ENCODE measurements around the gene IPMK. TPM values are rescaled to one million over a fixed set of nuclear protein-coding genes. Genes with fewer than 3 reads are reported as not detected.
A peak's percentile ranks its signal among the peaks of the same experiment; 100 is the strongest.

The IPMK gene
- total RNA-seq (4.1 and 6.3 TPM in 2 replicates), polyA plus RNA-seq (2.5 and 3.6 TPM in 2 replicates), polyA minus RNA-seq (ENCODE audit: low replicate concordance) (0.24 TPM in 1 of 2 replicates, not detected in the other)
- 2.0 and 2.7 TPM in 2 replicates for polyA plus RNA-seq (2012)

DNA sequence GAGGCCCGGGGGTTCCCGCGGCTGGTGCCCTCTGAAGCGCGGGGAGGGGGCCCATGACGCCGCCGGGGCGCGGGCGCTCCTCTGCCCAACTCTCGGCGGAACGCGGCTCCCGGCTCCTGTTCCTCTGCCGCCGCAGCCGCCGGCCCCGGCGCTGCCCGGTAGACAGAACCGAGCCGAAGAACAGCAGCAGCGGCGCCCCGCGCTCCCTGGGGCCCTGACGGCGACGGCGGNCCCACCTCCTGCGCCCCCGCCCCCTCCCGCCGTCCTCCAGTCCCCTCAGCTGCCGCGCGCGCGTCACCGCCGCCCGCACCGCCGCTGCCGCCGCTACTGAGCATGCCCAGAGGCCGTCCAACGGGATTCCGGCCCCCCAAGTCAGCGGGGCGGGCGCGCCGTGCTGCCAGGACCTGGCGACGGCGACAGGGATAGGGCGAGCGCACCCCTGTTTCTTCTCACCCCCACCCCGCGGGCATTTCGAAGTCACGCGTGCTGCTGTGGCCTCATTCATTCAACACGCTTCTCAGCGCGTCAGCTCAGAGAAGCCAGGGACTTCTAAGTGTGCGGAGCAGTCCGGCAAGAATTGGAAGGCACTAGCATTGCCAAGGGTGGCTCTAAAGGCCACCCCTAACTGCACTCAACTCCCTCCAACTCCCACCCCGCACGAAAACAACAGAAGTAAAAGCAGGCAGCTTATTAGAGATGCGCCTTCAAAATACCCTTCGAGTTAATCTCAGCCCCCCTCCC, at the start of gene IPMK:
TSS of gene IPMK (minus strand) at position 182 of the 741 bp plus-strand sequence. CDS start 283 bp downstream, outside the sequence.
- TF ChIP-seq, protein P1, sequence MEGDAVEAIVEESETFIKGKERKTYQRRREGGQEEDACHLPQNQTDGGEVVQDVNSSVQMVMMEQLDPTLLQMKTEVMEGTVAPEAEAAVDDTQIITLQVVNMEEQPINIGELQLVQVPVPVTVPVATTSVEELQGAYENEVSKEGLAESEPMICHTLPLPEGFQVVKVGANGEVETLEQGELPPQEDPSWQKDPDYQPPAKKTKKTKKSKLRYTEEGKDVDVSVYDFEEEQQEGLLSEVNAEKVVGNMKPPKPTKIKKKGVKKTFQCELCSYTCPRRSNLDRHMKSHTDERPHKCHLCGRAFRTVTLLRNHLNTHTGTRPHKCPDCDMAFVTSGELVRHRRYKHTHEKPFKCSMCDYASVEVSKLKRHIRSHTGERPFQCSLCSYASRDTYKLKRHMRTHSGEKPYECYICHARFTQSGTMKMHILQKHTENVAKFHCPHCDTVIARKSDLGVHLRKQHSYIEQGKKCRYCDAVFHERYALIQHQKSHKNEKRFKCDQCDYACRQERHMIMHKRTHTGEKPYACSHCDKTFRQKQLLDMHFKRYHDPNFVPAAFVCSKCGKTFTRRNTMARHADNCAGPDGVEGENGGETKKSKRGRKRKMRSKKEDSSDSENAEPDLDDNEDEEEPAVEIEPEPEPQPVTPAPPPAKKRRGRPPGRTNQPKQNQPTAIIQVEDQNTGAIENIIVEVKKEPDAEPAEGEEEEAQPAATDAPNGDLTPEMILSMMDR (conservative IDR thresholded peaks at IDR 0.05 in 1 of 2, IDR thresholded peaks at IDR 0.05 in 1 of 2; ENCODE audit: low read depth in 1 of 2, low read length in 2 of 2), result no peak
- no peak for TF ChIP-seq EZH2 (IDR thresholded peaks at IDR 0.05; ENCODE audit: low read length, missing control alignments)
- Histone ChIP-seq H3K9ac (ENCODE audit: insufficient read depth, low read length) (peak within 1 kb of the TSS; percentile 95), H3K27me3 (ENCODE audit: control insufficient read depth, insufficient read depth, low read length) (no peaks in the 10 kb centered on the region), H3K79me2 (ENCODE audit: control insufficient read depth, insufficient read depth, low read length) (peaks cover 28% of the 10 kb centered on the region), H3K36me3 (ENCODE audit: control insufficient read depth, insufficient read depth, low read length) (no peaks in the 10 kb centered on the region), H3K4me2 (ENCODE audit: extremely low read depth, insufficient read depth, low read length) (peak within 1 kb of the TSS; percentile 88), H2AFZ (ENCODE audit: low read length) (peak within 1 kb of the TSS; percentile 77), H3K4me3 (replicated peaks in 1 of 4; ENCODE audit: control extremely low read depth in 1 of 4, insufficient read depth in 1 of 4, low read depth in 3 of 4, low read length in 4 of 4) (peak within 1 kb of the TSS; percentile 81 to 97 (median 86)), H4K20me1 (ENCODE audit: control insufficient read depth, extremely low read depth, insufficient read depth, low read length) (no peaks in the 10 kb centered on the region), H3K9me3 (ENCODE audit: control insufficient read depth, insufficient read depth, low read depth, low read length) (no peaks in the 10 kb centered on the region), H3K27ac (ENCODE audit: insufficient read depth, low read length) (peak within 1 kb of the TSS; percentile 91), H3K4me1 (ENCODE audit: control insufficient read depth, extremely low read depth, insufficient read depth, low read length) (peaks cover 4% of the 10 kb centered on the region)
- peak; percentile 85 to 88 for DNase-seq (ENCODE audit: low read depth in 2 of 2)

DNA sequence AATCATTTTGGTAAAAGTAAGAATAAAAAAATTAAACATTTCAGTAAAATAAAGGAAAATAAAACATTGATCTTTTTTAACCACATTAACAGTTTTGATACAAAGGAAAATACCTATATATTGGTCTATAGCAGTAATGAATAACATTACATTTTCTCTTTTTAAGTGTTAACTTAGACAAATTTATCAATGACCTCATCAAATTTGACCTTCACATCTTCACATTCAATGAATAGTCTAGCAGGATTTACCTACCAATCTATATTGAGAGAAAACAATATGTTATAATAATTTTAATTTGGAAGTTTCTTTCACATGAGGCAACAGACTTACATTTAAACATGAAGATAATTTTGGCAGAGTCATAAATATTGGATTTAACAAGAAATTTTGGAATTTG, 49.2 kb upstream of the IPMK start:
- H3K27ac ChIP-seq (ENCODE audit: insufficient read depth, low read length), result no peak overlapping the region
- no peaks in the 10 kb centered on the region for H3K9me3 ChIP-seq (ENCODE audit: control insufficient read depth, insufficient read depth, low read depth, low read length)
- no peaks in the 10 kb centered on the region for H4K20me1 ChIP-seq (ENCODE audit: control insufficient read depth, extremely low read depth, insufficient read depth, low read length)
- no peaks in the 10 kb centered on the region for H3K79me2 ChIP-seq (ENCODE audit: control insufficient read depth, insufficient read depth, low read length)
- no peak overlapping the region for H3K4me2 ChIP-seq (ENCODE audit: extremely low read depth, insufficient read depth, low read length)
- no peak overlapping the region for H2AFZ ChIP-seq (ENCODE audit: low read length)
- no peaks in the 10 kb centered on the region for H3K36me3 ChIP-seq (ENCODE audit: control insufficient read depth, insufficient read depth, low read length)
- no peaks in the 10 kb centered on the region for H3K4me1 ChIP-seq (ENCODE audit: control insufficient read depth, extremely low read depth, insufficient read depth, low read length)
- H3K4me3 ChIP-seq (replicated peaks in 1 of 4; ENCODE audit: control extremely low read depth in 1 of 4, insufficient read depth in 1 of 4, low read depth in 3 of 4, low read length in 4 of 4), result no peak overlapping the region
- no peak for DNase-seq (ENCODE audit: low read depth in 2 of 2)
- H3K27me3 ChIP-seq (ENCODE audit: control insufficient read depth, insufficient read depth, low read length), result no peaks in the 10 kb centered on the region
- no peak for TF ChIP-seq EZH2 (IDR thresholded peaks at IDR 0.05; ENCODE audit: low read length, missing control alignments)
- TF ChIP-seq, protein P1 (conservative IDR thresholded peaks at IDR 0.05 in 1 of 2, IDR thresholded peaks at IDR 0.05 in 1 of 2; ENCODE audit: low read depth in 1 of 2, low read length in 2 of 2), result no peak
- H3K9ac ChIP-seq (ENCODE audit: insufficient read depth, low read length), result no peak overlapping the region

DNA sequence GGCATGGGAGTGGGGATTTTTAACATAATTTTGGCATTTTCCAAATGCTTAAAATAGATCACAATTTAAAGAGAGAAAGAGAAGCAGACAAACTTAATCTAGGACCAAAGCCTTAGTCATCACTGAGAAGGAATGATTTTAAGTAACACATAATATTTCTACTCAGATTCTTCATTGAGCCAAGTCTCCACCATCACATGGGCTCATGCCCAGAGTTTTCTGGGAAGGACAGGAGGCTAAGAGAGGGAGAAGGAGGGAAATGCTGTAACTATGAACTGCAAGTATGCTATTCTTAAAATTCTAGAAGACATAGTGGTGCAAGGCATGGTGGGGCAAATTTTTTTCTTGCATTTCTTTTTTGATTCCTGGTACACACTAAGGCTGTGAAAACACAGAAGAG, 43.3 kb upstream of the IPMK start:
- no peak for DNase-seq (ENCODE audit: low read depth in 2 of 2)
- Histone ChIP-seq H4K20me1 (ENCODE audit: control insufficient read depth, extremely low read depth, insufficient read depth, low read length) (no peaks in the 10 kb centered on the region), H3K9ac (ENCODE audit: insufficient read depth, low read length) (no peak overlapping the region), H3K9me3 (ENCODE audit: control insufficient read depth, insufficient read depth, low read depth, low read length) (no peaks in the 10 kb centered on the region), H3K4me3 (replicated peaks in 1 of 4; ENCODE audit: control extremely low read depth in 1 of 4, insufficient read depth in 1 of 4, low read depth in 3 of 4, low read length in 4 of 4) (no peak overlapping the region), H3K4me1 (ENCODE audit: control insufficient read depth, extremely low read depth, insufficient read depth, low read length) (no peaks in the 10 kb centered on the region), H3K36me3 (ENCODE audit: control insufficient read depth, insufficient read depth, low read length) (no peaks in the 10 kb centered on the region), H3K79me2 (ENCODE audit: control insufficient read depth, insufficient read depth, low read length) (no peaks in the 10 kb centered on the region), H3K27me3 (ENCODE audit: control insufficient read depth, insufficient read depth, low read length) (no peaks in the 10 kb centered on the region), H3K27ac (ENCODE audit: insufficient read depth, low read length) (no peak overlapping the region), H2AFZ (ENCODE audit: low read length) (no peak overlapping the region), H3K4me2 (ENCODE audit: extremely low read depth, insufficient read depth, low read length) (no peak overlapping the region)
- no peak for TF ChIP-seq EZH2 (IDR thresholded peaks at IDR 0.05; ENCODE audit: low read length, missing control alignments)
- TF ChIP-seq, protein P1 (conservative IDR thresholded peaks at IDR 0.05 in 1 of 2, IDR thresholded peaks at IDR 0.05 in 1 of 2; ENCODE audit: low read depth in 1 of 2, low read length in 2 of 2), result no peak
